Measurements from ENCODE around the gene HSDL2. TPM values are rescaled to one million over a fixed set of nuclear protein-coding genes. Genes with fewer than 3 reads are reported as not detected.

The HSDL2 gene
- total and polyA plus RNA-seq, 10 of the 15 experiments (the other 5 are each of a cell fraction or from before 2014, with no cell fraction given), result 20.9 to 46.1 (median 27.0) TPM

GRCh38 chr9:112520656-112521055 is 140.7 kb downstream of the HSDL2 start:
- Histone ChIP-seq H3K27ac (ENCODE audit: control insufficient read depth, insufficient read depth) (no peak overlapping the region), H3K79me2 (ENCODE audit: control insufficient read depth, insufficient read depth, low read length) (no peaks in the 10 kb centered on the region), H4K20me1 (ENCODE audit: control insufficient read depth, insufficient read depth) (no peaks in the 10 kb centered on the region), H3K27me3 (replicated peaks in 1 of 2; ENCODE audit: control insufficient read depth in 2 of 2, insufficient read depth in 2 of 2, low read length in 1 of 2) (no peaks in the 10 kb centered on the region), H2AFZ (ENCODE audit: control insufficient read depth, low read depth, low read length) (no peak overlapping the region), H3K4me1 (ENCODE audit: control insufficient read depth, insufficient read depth, low read length) (no peaks in the 10 kb centered on the region), H3K4me3 (no peak overlapping the region), H3K36me3 (ENCODE audit: control insufficient read depth in 2 of 2, insufficient read depth in 2 of 2, low read length in 1 of 2) (no peaks in the 10 kb centered on the region), H3K9me3 (replicated peaks; ENCODE audit: control insufficient read depth, insufficient read depth, low read length) (no peaks in the 10 kb centered on the region), H3K9ac (ENCODE audit: control insufficient read depth, insufficient read depth, low read length) (no peak overlapping the region), H3K4me2 (ENCODE audit: control insufficient read depth, insufficient read depth) (no peak overlapping the region)
- ChIA-PET CTCF (interaction anchor here (0.5 to 1.0 kb wide), 2 partner anchors 10 to 868 kb away, joined by 3 read pairs; no protein-coding TSS in a partner anchor), RAD21 (ENCODE audit: unreplicated experiment) (no interaction called here), POLR2A (no interaction called here), SMC1A (ENCODE audit: uncharacterized antibody, unreplicated experiment) (interaction anchor here (1.8 kb wide), 1 partner anchor 10 kb away, joined by 6 read pairs; no protein-coding TSS in a partner anchor)
- intact Hi-C loops (cut with micrococcal nuclease; ENCODE audit: unreplicated experiment) (no loop called here), in situ Hi-C loops (cut with MboI) (no loop called here)
- no peak for DNase-seq (ENCODE audit: low read depth, low spot score)
- no TSS peak for BruUV-seq (replicated peaks)
- ATAC-seq, result no peak
- no peak for FAIRE-seq
- WGBS (ENCODE audit: insufficient coverage, insufficient replicate concordance, low lambda C conversion rate, missing lambda C conversion rate), result 67% methylated on average over 3 of the region's 3 CpGs
- TF ChIP-seq RB1 (IDR thresholded peaks at IDR 0.05; ENCODE audit: borderline replicate concordance) (no peak), RELB (IDR thresholded peaks at IDR 0.05; ENCODE audit: low read depth) (no peak), HCFC1 (IDR thresholded peaks at IDR 0.05; ENCODE audit: low read length) (no peak), FOXM1 (IDR thresholded peaks at IDR 0.05; ENCODE audit: low read depth, low read length) (no peak), EZH2 (IDR thresholded peaks at IDR 0.05; ENCODE audit: borderline replicate concordance, control insufficient read depth, low read depth, low read length) (no peak), ETV6 (conservative IDR thresholded peaks at IDR 0.05 in 1 of 2, IDR thresholded peaks at IDR 0.05 in 1 of 2; ENCODE audit: borderline replicate concordance in 1 of 2, low read depth in 1 of 2) (no peak), BACH1 (IDR thresholded peaks at IDR 0.05; ENCODE audit: borderline replicate concordance) (no peak), NR2C1 (IDR thresholded peaks at IDR 0.05) (no peak), ZNF592 (IDR thresholded peaks at IDR 0.05) (no peak), SUPT20H (IDR thresholded peaks at IDR 0.05; ENCODE audit: borderline replicate concordance, control insufficient read depth, low read depth, low read length) (no peak), TCF3 (IDR thresholded peaks at IDR 0.05; ENCODE audit: borderline replicate concordance, insufficient read depth, low read depth, low read length) (no peak), USF1 (IDR thresholded peaks at IDR 0.05; ENCODE audit: borderline replicate concordance, extremely low read length, insufficient read depth, low read depth, low read length) (no peak), NR2F1 (conservative IDR thresholded peaks at IDR 0.05) (no peak), SPI1 (IDR thresholded peaks at IDR 0.05; ENCODE audit: borderline replicate concordance, insufficient read depth, low read depth, low read length) (no peak), SKIL (IDR thresholded peaks at IDR 0.05; ENCODE audit: low read depth, poor library complexity, severe bottlenecking) (no peak)
